ENCODE results near the gene C20orf144.

Gene C20orf144

DNA sequence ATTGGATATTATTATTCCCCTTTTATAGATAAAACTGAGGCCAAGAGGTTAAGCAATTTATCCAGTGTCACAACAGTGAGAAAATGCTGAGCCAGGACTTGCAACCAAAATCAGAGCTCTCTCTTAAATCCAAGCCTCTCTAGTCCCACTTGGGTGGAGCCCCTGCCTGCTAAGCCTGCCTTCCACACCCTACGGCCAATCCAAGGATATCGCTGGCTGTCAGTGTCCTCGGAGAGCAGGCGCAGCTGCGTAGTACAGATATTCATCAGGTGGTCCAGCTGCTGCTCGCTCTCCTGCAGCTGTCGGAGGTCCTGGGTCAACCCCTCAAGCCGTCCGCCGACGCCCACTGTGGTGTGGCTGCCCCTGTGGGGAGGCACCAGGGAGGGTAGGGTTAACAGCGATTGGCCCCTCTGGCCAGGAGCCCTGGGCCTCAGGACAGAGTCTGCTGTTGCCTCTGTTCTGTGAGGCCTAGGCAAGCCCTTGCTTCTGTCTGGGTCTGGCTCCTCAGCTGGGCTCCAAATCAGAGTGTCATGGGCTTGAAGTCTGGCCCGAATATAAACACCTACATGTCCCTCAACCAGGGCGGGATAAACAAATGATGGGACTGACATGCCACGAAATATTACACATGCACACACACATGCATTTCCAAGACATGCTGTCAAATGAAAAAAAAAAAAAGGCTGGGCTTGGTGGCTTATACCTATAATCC, 16.0 kb downstream of the C20orf144 start:
- H3K9me3 ChIP-seq (ENCODE audit: insufficient read depth, low read length): no peaks in the 10 kb centered on the region
- peaks cover 35% of the 10 kb centered on the region for H3K79me2 ChIP-seq (ENCODE audit: low read length)
- H3K9ac ChIP-seq (ENCODE audit: low read length): no peak overlapping the region
- peaks cover 80% of the 10 kb centered on the region for H4K20me1 ChIP-seq (ENCODE audit: insufficient read depth, low read length)
- no peak overlapping the region for H3K27ac ChIP-seq (ENCODE audit: low read length)
- peaks cover 15% of the 10 kb centered on the region for H3K4me1 ChIP-seq (ENCODE audit: low read length)
- H3K4me3 ChIP-seq (ENCODE audit: low read length): no peak overlapping the region
- H3K27me3 ChIP-seq (ENCODE audit: low read depth, low read length): no peaks in the 10 kb centered on the region
- no peak overlapping the region for H2AFZ ChIP-seq (ENCODE audit: low read depth, low read length)
- peaks cover 50% of the 10 kb centered on the region for H3K36me3 ChIP-seq (replicated peaks; ENCODE audit: low read depth, low read length)
- TF ChIP-seq CTCF (IDR thresholded peaks at IDR 0.05; ENCODE audit: low read depth, low read length): no peak
- no peak for TF ChIP-seq EZH2phosphoT487 (IDR thresholded peaks at IDR 0.05; ENCODE audit: low read depth)
- no peak overlapping the region for H3K4me2 ChIP-seq (ENCODE audit: low read length)

GRCh38 chr20:33679758-33680485, 17.8 kb downstream of the C20orf144 start:
- no peak overlapping the region for H3K4me3 ChIP-seq (ENCODE audit: low read length)
- H3K27me3 ChIP-seq (ENCODE audit: low read depth, low read length): no peaks in the 10 kb centered on the region
- TF ChIP-seq CTCF (IDR thresholded peaks at IDR 0.05; ENCODE audit: low read depth, low read length) (no peak), EZH2phosphoT487 (IDR thresholded peaks at IDR 0.05; ENCODE audit: low read depth) (no peak)
- no peak overlapping the region for H2AFZ ChIP-seq (ENCODE audit: low read depth, low read length)
- H3K9me3 ChIP-seq (ENCODE audit: insufficient read depth, low read length): no peaks in the 10 kb centered on the region
- peaks cover 61% of the 10 kb centered on the region for H3K36me3 ChIP-seq (replicated peaks; ENCODE audit: low read depth, low read length)
- H3K4me2 ChIP-seq (ENCODE audit: low read length): no peak overlapping the region
- H3K27ac ChIP-seq (ENCODE audit: low read length): no peak overlapping the region
- H3K79me2 ChIP-seq (ENCODE audit: low read length): peaks cover 53% of the 10 kb centered on the region
- H3K9ac ChIP-seq (ENCODE audit: low read length): no peak overlapping the region
- H4K20me1 ChIP-seq (ENCODE audit: insufficient read depth, low read length): peaks cover 93% of the 10 kb centered on the region
- peaks cover 17% of the 10 kb centered on the region for H3K4me1 ChIP-seq (ENCODE audit: low read length)

- Histone ChIP-seq H3K36me3 (replicated peaks; ENCODE audit: low read depth, low read length) (peaks cover 64% of the 10 kb centered on the region), H3K4me1 (ENCODE audit: low read length) (peaks cover 13% of the 10 kb centered on the region)
These were observed 18.6 kb downstream of the C20orf144 start for GRCh38 chr20:33680686-33681085.

More at GRCh38 chr20:33680686-33681085, 18.6 kb downstream of the C20orf144 start:
- Histone ChIP-seq H3K9ac (ENCODE audit: low read length) (no peak overlapping the region), H3K79me2 (ENCODE audit: low read length) (peaks cover 61% of the 10 kb centered on the region), H3K4me2 (ENCODE audit: low read length) (no peak overlapping the region), H2AFZ (ENCODE audit: low read depth, low read length) (no peak overlapping the region), H3K27me3 (ENCODE audit: low read depth, low read length) (no peaks in the 10 kb centered on the region), H3K4me3 (ENCODE audit: low read length) (no peak overlapping the region), H3K9me3 (ENCODE audit: insufficient read depth, low read length) (no peaks in the 10 kb centered on the region), H4K20me1 (ENCODE audit: insufficient read depth, low read length) (peaks cover 89% of the 10 kb centered on the region), H3K27ac (ENCODE audit: low read length) (no peak overlapping the region)
- no peak for TF ChIP-seq EZH2phosphoT487 (IDR thresholded peaks at IDR 0.05; ENCODE audit: low read depth)
- no peak for TF ChIP-seq CTCF (IDR thresholded peaks at IDR 0.05; ENCODE audit: low read depth, low read length)

Data from OCI-LY3 (cell line).